Thoracic aorta (tissue), 2 donors: ENCODE data around the gene FAM193A. TPM values are rescaled to one million over a fixed set of nuclear protein-coding genes. Genes with fewer than 3 reads are reported as not detected.
"Not testable (repeated sequence)": the region's sequence is repeated elsewhere in the genome, so short reads cannot be mapped to it uniquely, and the experiment has no call there.

Source experiments
- ATAC-seq: fragments of 150-250 bp; one replicate; pipeline ENCODE4 v1.8.0; 2017; ENCODE audit warnings: low read depth; ENCODE audit not compliant: insufficient number of reproducible peaks, low FRiP score
- DNase-seq: peaks from one replicate; pipeline ENCODE4 v3.0.0-alpha.2; 2020; ENCODE audit warnings: low spot score
- H3K27ac ChIP-seq, 2 donors: fragments of 200-600 bp; sonication (generic); 1 replicate in 1 of 2; 2 replicates in 1 of 2; pipeline ENCODE4 v1.5.1; 2016; ENCODE audit warnings: mild to moderate bottlenecking in 2 of 2, moderate library complexity in 2 of 2
- H3K27me3 ChIP-seq: fragments of 200-600 bp; sonication (generic); replicated peaks from 2 replicates; pipeline ENCODE4 v1.6.0; 2016; ENCODE audit warnings: mild to moderate bottlenecking; ENCODE audit not compliant: insufficient read depth
- H3K36me3 ChIP-seq: fragments of 200-600 bp; sonication (generic); one replicate; pipeline ENCODE4 v1.5.1; 2016
- H3K4me1 ChIP-seq, 2 donors: fragments of 200-600 bp; sonication (generic); 1 replicate in 1 of 2; 2 replicates in 1 of 2; pipeline versions ENCODE4 v1.5.1 to v1.6.0; 2016; ENCODE audit warnings: low read depth in 2 of 2, mild to moderate bottlenecking in 1 of 2; ENCODE audit not compliant: control insufficient read depth in 1 of 2
- H3K4me3 ChIP-seq: fragments of 200-600 bp; sonication (generic); 2 replicates; pipeline ENCODE4 v1.5.1; 2016; ENCODE audit warnings: mild to moderate bottlenecking
- H3K9me3 ChIP-seq: fragments of 200-600 bp; sonication (generic); 2 replicates; pipeline ENCODE4 v1.5.1; 2016
- total RNA-seq, 2 donors: library from RNA; depleted of rRNA; stranded (reverse); fragments of >200 nt; gene quantifications; one replicate each; pipeline versions ENCODE4 v1.1.0 to v1.2.3, GENCODE V29; 2016
- TF ChIP-seq, protein P1 (sequence below): fragments of 200-600 bp; sonication (generic); IDR thresholded peaks from one replicate; pipeline ENCODE4 v1.5.1; 2019; ENCODE audit warnings: antibody characterized with exemption

The FAM193A gene
- total RNA-seq, 2 donors from 2014 or later: 22.3 to 42.9 TPM

- Histone ChIP-seq H3K27me3 (no peaks in the 10 kb centered on the region), H3K4me3 (no peak overlapping the region), H3K36me3 (peaks cover 18% of the 10 kb centered on the region), H3K27ac (no peak overlapping the region), H3K9me3 (no peaks in the 10 kb centered on the region), H3K4me1 (no peaks in the 10 kb centered on the region)
- TF ChIP-seq, protein P1, sequence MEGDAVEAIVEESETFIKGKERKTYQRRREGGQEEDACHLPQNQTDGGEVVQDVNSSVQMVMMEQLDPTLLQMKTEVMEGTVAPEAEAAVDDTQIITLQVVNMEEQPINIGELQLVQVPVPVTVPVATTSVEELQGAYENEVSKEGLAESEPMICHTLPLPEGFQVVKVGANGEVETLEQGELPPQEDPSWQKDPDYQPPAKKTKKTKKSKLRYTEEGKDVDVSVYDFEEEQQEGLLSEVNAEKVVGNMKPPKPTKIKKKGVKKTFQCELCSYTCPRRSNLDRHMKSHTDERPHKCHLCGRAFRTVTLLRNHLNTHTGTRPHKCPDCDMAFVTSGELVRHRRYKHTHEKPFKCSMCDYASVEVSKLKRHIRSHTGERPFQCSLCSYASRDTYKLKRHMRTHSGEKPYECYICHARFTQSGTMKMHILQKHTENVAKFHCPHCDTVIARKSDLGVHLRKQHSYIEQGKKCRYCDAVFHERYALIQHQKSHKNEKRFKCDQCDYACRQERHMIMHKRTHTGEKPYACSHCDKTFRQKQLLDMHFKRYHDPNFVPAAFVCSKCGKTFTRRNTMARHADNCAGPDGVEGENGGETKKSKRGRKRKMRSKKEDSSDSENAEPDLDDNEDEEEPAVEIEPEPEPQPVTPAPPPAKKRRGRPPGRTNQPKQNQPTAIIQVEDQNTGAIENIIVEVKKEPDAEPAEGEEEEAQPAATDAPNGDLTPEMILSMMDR: no peak
- ATAC-seq (no peak), DNase-seq (no peak)
Measured at GRCh38 chr4:2723751-2724150, 187.3 kb downstream of the FAM193A start.

DNA sequence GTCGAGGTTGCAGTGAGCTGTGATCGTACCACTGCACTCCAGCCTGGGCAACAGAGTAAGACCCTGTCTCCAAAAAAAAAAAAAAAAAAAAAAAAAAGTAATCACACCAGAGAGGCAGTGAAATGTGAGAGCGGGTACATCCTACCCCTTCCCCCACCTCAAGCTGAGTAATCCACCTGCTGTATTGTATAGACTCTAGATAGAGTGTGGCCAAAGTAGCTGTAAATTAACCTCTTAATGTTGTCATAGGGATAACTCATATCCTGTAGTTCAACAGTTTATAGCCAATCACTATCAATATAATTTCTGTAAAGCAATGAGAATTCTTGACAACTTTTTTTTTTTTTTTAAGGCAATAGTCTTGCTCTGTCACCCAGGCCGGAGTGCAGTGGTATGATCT lies 188.9 kb downstream of the FAM193A start:
- Histone ChIP-seq H3K36me3 (peaks cover 11% of the 10 kb centered on the region), H3K27ac (no peak overlapping the region), H3K4me3 (no peak overlapping the region), H3K27me3 (no peaks in the 10 kb centered on the region), H3K9me3 (no peaks in the 10 kb centered on the region), H3K4me1 (no peaks in the 10 kb centered on the region)
- TF ChIP-seq, protein P1: no peak
- DNase-seq (no peak), ATAC-seq (no peak)

GRCh38 chr4:2726881-2727280 lies 190.4 kb downstream of the FAM193A start:
- H3K9me3 ChIP-seq, H3K4me1 ChIP-seq, H3K27me3 ChIP-seq, H3K4me3 ChIP-seq, ATAC-seq, DNase-seq, H3K27ac ChIP-seq: not testable (repeated sequence)
- H3K36me3 ChIP-seq: peaks cover 11% of the 10 kb centered on the region

DNA sequence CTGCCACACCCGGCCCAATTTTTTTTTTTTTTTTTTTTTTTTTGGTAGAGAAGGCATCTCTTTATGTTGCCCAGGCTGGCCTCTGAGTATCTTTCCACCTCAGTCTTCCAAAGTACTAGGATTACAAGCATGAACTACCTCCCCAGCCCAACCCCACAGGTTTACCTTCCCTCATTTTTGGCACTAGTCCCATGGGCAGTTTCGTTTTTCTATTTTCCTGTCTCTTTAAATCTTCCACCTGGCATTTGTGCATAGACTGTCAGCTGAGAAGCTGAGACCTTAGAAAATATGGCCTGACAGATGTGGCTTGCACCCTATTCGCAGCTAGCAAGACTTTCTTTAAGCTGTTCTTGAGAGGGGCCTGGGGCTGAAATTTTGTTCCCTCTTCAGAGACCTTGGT lies 191.8 kb downstream of the FAM193A start:
- TF ChIP-seq, protein P1: no peak
- Histone ChIP-seq H3K4me1 (no peaks in the 10 kb centered on the region), H3K27me3 (no peaks in the 10 kb centered on the region), H3K27ac (no peak overlapping the region), H3K9me3 (no peaks in the 10 kb centered on the region), H3K4me3 (no peak overlapping the region), H3K36me3 (peaks cover 16% of the 10 kb centered on the region)
- ATAC-seq (no peak), DNase-seq (no peak)

- DNase-seq (no peak), ATAC-seq (no peak)
- TF ChIP-seq, protein P1: no peak
- H3K27ac ChIP-seq: no peak overlapping the region
- no peaks in the 10 kb centered on the region for H3K9me3 ChIP-seq
- H3K27me3 ChIP-seq: no peaks in the 10 kb centered on the region
- no peak overlapping the region for H3K4me3 ChIP-seq
- peaks cover 16% of the 10 kb centered on the region for H3K36me3 ChIP-seq
- no peaks in the 10 kb centered on the region for H3K4me1 ChIP-seq
Measured at GRCh38 chr4:2728806-2729532, 192.5 kb downstream of the FAM193A start.

DNA sequence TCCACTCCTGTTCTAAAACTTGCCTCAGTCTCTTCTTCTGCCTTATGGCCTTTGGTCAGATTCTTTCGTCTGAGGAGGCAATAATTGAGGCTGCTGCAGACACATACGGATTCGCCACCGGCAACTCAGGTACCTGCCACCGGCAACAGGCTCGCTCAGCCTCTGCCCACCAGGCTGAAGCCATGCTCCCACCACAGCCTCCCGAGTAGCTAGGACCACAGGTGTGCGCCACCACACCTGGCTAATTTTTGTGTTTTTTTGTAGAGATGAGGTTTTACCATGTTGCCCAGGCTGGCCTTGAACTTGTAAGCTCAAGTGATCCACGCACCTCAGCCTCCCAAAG lies 193.1 kb downstream of the FAM193A start:
- H3K4me3 ChIP-seq: no peak overlapping the region
- H3K27ac ChIP-seq: no peak overlapping the region
- no peaks in the 10 kb centered on the region for H3K9me3 ChIP-seq
- no peaks in the 10 kb centered on the region for H3K4me1 ChIP-seq
- H3K27me3 ChIP-seq: no peaks in the 10 kb centered on the region
- TF ChIP-seq, protein P1: no peak
- ATAC-seq (no peak), DNase-seq (no peak)
- peaks cover 16% of the 10 kb centered on the region for H3K36me3 ChIP-seq
